GM21786 (cell line): Measurements from ENCODE around the gene GOT1.

Source experiments
- ATAC-seq: cut with Tn5 transposase; IDR thresholded peaks from one replicate; pipeline ENCODE4 v1.9.1; 2021; ENCODE audit not compliant: unreplicated experiment

The GOT1 gene

GRCh38 chr10:99433378-99434020 is 3.1 kb upstream of the GOT1 start:
- no peak for ATAC-seq

DNA sequence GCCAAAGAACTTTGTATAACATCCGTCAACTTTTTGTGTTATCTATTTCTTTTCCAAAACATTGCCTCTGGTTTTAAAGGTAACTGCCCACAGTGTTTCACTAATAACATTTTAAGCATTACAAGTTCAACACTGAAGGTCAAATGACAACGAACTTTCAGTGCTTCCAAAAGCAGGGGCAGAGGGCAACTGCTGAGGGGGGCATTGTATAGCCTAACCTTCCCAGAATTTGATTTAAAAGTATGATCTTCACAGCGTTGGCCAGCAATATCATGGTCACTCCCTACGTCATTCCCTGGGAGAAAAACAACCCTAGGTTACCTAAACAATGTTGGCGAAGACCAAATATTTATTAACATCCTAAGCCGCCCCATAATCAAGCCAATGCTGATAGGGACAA is 2.5 kb upstream of the GOT1 start:
- ATAC-seq = no peak

GRCh38 chr10:99432047-99432446 is 1.6 kb upstream of the GOT1 start:
- ATAC-seq = no peak

DNA sequence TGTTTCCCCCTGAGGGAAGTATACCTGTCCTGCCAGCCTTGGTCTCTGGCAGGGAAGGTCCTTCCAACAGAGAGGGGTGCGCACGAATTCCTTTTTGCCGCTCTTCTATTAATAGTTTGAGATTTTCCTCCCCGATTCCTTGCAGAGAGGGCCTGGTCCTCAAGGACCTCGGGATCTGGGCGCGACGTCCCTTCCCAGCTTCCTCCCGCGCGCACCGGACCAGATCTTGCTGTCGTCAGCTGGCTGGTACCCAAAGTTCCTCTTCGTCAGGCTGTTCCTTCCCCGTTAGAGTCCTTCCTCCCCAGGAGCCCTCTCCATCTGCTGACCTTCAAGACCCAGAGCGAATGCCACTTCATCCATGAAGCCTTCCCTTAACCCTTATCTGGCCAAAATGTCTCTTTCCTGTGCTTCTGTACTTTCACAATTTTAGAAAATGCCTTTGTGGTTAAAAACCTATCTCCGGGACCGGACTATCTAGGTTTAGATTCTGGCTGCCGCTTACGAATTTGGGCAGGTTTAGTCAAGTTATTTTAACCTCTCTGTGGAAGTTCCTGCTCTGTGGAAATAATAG is 851 bp upstream of the GOT1 start:
- no peak for ATAC-seq

DNA sequence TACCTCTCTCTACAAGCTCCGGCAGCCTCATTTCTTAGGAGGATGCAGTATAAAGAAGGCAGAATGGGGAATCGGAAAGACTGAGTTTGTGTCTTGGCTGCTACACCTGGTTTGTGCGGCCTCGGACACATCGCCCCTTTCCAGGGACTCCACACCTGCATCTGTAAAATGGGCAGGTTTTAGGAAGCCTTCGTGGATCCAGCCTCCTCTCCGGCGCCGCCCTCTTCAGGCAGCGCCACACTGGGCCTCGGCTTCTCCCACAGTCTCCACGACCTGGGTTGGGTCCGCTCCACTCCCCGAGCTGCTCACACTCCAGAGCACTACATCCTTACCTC is 341 bp downstream of the GOT1 start:
- ATAC-seq = peak; percentile 1

DNA sequence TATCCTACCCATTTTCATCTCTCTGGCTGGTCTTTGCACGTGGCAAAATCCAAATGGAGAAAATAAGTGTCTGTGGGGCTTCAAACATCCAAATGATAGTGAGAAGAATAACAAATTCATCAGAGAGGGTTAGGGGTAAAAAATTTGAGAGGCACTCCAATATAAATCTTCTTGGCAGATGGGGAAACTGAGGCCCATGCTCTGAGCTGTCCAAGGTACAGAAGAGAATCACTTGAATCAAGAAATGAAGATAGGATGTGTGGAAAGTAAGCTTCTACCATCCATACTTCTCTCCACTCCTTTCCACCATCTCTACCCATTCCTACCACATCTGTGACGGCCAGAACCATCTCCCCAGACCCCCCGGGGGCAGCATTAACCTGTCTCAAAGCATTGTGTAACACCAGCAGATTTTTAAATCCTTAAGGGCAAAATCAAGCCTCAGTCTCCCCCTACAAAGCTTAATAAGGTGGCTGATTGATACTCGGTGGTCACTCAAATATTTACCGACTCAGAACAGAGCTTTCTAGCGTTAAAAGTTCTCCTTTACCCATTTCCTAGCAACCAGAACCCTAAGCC is 818 bp downstream of the GOT1 start:
- ATAC-seq = no peak

DNA sequence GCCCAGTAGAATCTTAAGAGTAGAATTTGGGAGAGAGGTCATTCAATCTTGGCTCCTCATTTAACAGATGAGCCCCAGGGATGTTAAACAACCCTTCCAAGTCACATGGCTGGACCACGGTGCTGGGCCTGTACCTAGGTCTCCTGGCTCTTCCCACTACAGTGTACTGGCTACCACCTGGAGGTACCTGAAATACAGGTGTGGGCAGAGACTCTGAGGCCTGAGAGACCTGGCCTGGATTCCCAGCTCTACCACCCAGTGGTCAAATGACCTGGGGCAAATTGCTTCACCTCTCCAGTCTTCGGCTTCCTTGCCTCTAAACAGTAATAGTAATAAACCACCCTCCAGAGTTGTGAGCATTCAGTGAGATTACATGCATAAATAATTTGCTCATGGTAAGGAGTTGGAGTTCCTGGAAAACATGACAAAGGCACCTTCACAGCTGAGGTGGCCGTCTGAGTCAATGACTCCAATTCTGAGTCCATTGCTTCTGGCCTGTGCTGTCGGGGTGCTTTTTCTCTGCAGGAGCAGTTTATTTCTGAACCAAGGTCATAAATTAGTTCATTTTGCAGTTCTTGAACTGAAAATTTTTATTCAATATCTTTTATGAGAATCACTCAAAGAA is 2.7 kb downstream of the GOT1 start:
- ATAC-seq = no peak

- ATAC-seq = no peak
Observed at GRCh38 chr10:99426689-99427088, 3.7 kb downstream of the GOT1 start.

DNA sequence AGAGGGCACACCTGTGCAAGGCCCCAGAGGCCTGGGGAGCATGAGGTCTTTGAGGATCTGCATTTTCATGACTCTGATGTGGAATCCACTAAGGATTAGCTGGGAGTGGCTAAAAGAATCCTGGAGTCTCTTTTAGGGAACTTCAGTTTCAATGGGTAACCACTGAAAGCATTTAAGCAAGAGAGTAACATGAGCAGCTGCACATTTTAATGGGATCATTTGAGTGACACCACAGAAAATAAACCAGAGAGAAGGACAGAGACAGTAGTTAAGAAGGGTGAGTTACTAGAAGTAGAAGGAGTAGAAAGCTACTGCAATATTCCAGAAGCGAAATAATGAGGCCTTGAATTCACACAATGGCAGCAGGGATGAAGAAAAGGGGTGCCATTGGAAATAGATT is 5.2 kb downstream of the GOT1 start:
- ATAC-seq = no peak

- no peak for ATAC-seq
Observed at GRCh38 chr10:99424656-99425055, 5.8 kb downstream of the GOT1 start.

DNA sequence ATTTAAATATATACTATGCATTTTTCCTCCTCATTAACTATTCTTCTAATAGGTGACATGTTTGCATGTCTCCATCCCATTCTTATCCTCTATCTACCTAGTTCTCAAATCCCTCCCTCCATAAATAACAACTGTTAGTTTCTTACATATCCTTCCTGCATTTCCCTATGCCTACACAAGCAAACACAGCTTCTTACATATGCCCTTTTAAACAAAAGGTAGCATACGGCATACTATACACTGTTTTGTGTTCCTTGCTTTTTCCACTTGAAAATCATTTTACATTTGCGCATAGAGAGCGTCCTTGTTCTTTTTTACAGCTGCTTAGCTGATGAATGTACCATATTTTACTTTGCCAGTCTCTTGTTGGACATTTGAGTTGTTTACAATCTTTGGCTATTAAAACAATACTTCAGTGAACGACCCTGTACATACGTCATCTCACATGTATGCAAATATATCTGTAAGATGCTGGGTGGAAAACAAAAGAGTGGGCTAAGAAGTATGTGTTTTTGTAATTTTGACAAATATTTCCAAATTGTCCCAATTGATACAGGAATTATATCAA is 7.8 kb downstream of the GOT1 start:
- no peak for ATAC-seq

DNA sequence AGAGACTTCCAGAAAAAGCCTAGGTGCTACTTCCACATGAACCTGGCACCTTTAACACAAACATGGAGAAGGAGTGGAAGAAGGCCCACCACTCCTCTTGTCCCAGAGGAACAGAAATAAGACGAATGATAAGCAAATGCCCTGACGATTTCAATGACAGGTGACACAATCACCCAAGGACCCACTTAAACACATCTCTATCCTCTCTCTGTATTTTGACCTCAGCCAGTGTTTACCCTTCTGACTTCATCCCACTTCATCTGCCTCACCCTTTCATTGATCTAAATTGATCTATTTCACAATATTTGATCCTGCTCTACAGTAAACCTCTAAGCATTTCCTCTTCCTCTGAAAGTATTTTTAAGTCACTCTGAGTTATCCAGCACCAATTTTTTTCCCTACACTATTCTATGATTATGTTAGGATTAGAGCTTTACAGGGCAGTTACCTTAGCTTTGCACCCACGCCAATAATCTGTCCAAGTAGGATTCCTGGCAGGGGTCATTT is 9.1 kb downstream of the GOT1 start:
- ATAC-seq = no peak

- no peak for ATAC-seq
Observed at GRCh38 chr10:99419688-99420087, 10.7 kb downstream of the GOT1 start.

DNA sequence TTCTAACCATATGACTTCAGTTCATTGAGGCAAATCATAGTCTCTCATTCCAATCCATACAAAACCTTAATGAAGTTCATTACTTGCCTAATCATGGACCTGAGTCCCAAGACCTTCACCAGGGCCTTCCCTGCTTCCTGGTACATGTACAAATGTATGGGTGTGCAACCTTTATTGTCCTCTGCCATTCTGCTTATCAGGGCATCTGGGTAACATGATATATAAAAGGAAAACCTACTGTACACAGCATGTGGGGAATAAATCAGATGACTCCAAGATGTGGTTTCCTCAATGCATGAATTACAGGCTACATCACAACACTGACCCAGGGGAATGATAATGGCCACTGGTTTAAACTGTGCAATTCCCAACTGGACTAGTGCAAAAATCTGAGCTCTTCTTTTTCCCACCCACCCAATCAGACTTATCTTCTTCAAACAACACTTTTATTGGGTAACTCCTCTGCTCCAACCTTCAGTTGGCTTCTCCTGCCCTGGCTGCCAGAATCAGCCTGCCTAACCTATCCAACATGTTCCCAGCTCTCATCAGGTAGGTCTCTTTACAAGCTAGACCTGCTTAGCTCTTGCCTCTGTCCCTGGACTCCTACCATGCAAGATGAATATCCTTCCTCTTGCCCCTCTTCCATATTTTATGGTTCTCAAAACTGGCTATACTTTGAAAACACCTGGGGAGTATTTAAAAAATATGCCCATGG is 11.4 kb downstream of the GOT1 start:
- ATAC-seq = no peak

- ATAC-seq = no peak
Observed at GRCh38 chr10:99412099-99412498, 18.3 kb downstream of the GOT1 start.

DNA sequence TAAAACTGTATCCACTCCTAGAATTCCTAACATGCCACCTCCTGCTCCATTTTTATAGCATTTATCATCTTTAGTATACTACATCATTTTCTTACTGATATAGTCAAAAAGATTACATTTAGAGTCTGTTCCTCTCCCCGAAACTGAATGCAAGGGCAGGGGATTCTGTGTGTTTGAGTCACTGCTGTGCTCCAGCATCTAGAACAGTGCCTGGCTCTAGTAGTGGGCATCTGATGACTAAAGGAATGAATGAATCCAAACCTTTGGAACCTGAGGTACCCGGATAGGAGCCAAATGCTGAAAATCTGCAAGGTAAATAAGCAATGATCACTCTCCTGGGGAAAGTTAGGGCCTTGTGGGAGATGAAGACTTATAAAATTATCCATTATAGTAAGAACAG is 18.9 kb downstream of the GOT1 start:
- ATAC-seq = no peak

DNA sequence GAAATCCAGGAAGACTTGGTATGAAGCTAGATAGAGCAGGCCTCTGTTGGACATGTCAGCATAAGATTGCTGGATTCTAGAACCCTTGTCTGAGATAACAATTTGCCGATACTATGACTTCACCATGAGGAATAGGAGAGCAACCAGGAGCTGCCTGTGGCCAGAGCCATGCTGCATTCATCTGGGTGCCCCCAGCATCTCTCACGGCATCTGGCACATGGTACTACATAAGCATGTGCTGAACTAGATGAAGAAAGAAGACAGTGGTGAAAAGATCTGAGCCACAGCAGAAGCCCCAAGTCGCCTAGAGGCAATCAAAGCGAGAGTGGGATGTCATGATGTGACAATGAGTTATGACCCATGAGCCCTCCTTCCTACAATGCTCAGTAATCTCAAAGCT is 19.5 kb downstream of the GOT1 start:
- no peak for ATAC-seq

DNA sequence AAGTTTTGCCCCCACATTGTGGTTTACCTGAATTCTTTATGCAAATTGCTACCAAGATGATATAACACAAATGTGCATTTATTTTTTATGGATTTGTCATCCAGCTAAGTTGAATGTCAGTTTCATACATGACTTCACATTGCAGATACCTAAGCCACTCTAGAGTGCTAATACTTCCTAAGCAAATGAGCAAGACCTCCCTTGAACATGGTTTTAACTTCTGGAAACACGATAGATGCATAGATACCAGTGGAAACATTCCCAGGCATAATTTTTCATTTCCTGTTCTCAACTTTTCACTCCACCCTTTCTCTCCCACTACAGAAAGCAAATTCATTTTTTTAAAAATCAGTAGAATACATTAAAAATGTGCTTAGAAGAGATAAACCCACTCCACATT is 20.3 kb downstream of the GOT1 start:
- ATAC-seq = no peak

- ATAC-seq = no peak
Observed at GRCh38 chr10:99406149-99406548, 24.3 kb downstream of the GOT1 start.

GRCh38 chr10:99403674-99404073 is 26.8 kb downstream of the GOT1 start:
- ATAC-seq = peak; percentile 69

DNA sequence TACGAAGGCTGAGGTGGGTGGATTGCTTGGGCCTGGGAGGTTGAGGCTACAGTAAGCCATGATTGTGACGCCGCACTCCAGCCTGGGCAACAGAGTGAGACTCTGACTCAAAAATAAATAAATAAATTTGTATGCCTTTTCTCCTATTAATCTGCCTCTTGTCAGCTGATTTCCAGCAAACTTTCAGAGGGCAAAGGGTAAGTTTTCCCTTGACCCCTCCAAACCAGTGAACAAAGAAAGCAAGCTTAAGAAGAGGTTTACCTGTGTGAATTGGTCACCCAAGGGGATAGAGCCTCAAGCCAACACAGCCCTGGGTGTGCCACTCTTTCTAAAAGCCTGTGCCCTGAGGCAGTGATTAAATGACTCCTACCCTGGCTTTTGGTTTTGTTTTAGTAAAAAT is 30.8 kb downstream of the GOT1 start:
- ATAC-seq = no peak
